ENCODE data around the gene ASB6.
"Not testable (repeated sequence)": the region's sequence is repeated elsewhere in the genome, so short reads cannot be mapped to it uniquely, and the experiment has no call there.

The ASB6 gene

DNA sequence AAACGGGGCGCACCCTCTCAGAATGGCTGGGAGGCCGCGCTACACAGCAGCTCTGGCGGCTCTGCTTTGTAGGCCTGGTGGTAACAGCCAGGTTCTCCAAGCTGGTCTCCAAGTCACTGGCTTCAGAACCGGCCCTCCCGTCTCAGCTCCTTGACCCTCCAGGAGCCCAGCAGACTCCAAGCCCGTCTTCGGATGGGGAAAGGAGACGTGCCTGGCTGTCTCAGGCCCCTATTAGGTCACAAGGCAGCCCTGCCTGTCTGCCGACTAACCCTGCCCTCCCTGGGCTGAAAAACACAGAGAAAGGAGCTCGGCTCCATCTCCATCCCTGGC is 2.2 kb downstream of the ASB6 start:
- H3K27ac ChIP-seq, result no peak overlapping the region
- H3K9me3 ChIP-seq (ENCODE audit: control insufficient read depth, low read length), result no peaks in the 10 kb centered on the region
- H3K4me2 ChIP-seq (ENCODE audit: low read length), result no peak overlapping the region
- no peak overlapping the region for H3K4me3 ChIP-seq (ENCODE audit: low read depth, low read length)
- no peak overlapping the region for H2AFZ ChIP-seq
- no peaks in the 10 kb centered on the region for H3K27me3 ChIP-seq (ENCODE audit: control insufficient read depth, insufficient read depth, low read length)
- H3K4me1 ChIP-seq, result no peaks in the 10 kb centered on the region
- H3K9ac ChIP-seq, result no peak overlapping the region
- no peaks in the 10 kb centered on the region for H3K36me3 ChIP-seq (ENCODE audit: control insufficient read depth, insufficient read depth, low read length)
- H3K79me2 ChIP-seq, result peaks cover 6% of the 10 kb centered on the region
- TF ChIP-seq, protein P1, sequence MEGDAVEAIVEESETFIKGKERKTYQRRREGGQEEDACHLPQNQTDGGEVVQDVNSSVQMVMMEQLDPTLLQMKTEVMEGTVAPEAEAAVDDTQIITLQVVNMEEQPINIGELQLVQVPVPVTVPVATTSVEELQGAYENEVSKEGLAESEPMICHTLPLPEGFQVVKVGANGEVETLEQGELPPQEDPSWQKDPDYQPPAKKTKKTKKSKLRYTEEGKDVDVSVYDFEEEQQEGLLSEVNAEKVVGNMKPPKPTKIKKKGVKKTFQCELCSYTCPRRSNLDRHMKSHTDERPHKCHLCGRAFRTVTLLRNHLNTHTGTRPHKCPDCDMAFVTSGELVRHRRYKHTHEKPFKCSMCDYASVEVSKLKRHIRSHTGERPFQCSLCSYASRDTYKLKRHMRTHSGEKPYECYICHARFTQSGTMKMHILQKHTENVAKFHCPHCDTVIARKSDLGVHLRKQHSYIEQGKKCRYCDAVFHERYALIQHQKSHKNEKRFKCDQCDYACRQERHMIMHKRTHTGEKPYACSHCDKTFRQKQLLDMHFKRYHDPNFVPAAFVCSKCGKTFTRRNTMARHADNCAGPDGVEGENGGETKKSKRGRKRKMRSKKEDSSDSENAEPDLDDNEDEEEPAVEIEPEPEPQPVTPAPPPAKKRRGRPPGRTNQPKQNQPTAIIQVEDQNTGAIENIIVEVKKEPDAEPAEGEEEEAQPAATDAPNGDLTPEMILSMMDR (IDR thresholded peaks at IDR 0.05), result no peak

DNA sequence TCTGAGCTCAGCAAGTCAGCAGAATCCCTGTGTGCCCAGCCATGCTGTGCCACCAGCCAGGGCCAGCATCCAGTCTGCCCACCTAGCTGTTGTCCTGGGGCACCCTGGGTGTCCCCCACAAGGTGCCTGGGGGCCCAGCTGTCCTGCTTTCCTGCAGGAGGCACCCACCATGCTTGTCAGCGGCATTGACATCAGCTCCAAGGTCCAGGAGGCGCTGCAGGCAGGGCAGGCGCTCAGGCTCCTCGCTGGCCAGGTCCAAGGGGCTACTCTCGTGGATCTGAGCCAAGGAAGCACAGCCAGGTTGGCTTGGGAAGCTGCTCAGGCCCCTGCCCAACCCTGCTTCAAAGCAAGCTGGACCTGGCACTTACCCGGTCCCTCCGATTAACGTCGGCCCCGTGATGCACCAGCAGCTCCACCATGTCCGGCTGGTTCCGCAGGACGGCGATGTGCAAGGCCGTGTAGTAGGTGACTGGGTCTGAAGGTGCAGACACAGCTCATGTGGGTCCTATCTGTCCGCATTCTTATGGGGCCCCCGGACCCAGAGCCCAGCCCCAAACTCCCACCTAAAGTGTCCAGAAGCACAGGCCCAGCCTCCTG is 2.8 kb downstream of the ASB6 start:
- Histone ChIP-seq H3K27me3 (ENCODE audit: control insufficient read depth, insufficient read depth, low read length) (no peaks in the 10 kb centered on the region), H3K9me3 (ENCODE audit: control insufficient read depth, low read length) (no peaks in the 10 kb centered on the region), H3K4me1 (no peaks in the 10 kb centered on the region), H3K4me2 (ENCODE audit: low read length) (no peak overlapping the region), H3K27ac (no peak overlapping the region), H3K36me3 (ENCODE audit: control insufficient read depth, insufficient read depth, low read length) (no peaks in the 10 kb centered on the region), H3K9ac (no peak overlapping the region), H3K79me2 (peaks cover 6% of the 10 kb centered on the region), H3K4me3 (ENCODE audit: low read depth, low read length) (no peak overlapping the region), H2AFZ (no peak overlapping the region)
- TF ChIP-seq, protein P1 (IDR thresholded peaks at IDR 0.05), result no peak

DNA sequence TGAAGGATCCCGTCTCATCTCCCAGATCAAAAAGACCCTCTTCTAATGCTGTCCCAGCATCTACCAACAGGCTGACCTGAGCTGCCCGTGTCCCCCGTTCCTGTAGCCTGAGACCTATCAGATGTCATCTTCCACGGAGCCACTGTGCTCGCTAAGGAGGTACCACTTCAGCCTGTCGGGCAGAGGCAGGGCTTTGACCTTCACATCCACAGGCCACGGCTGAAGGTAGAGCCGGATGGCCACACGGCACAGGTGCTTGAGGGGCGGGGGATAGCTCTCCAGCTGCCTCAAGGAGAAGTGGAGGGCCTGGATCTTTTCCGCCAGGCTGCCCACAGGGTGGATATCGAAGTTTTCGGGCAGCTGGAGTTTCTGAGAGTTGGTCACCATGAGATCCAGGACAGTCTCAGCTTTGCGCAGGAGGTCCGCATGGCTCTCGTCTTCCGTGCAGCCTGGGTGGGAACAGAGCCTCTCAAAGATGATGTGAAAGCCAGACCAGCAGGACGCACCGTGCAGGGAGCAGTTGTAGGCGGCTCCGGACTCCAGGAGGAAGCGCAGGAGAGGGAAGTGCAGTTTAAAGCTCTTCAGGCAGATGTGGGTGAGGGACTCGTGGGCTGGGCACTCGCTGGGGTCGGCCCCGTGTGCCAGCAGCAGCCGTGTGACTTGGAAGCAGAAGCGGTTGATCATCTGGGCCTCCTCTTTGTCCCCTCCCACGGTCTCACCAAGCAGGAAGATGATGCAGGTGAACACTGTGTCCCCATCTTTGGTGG is 4.1 kb downstream of the ASB6 start:
- Histone ChIP-seq H3K9ac (no peak overlapping the region), H3K4me1 (no peaks in the 10 kb centered on the region), H3K9me3 (ENCODE audit: control insufficient read depth, low read length) (no peaks in the 10 kb centered on the region), H3K27ac (no peak overlapping the region), H3K4me2 (ENCODE audit: low read length) (no peak overlapping the region), H2AFZ (no peak overlapping the region), H3K27me3 (ENCODE audit: control insufficient read depth, insufficient read depth, low read length) (no peaks in the 10 kb centered on the region), H3K36me3 (ENCODE audit: control insufficient read depth, insufficient read depth, low read length) (no peaks in the 10 kb centered on the region), H3K79me2 (peaks cover 6% of the 10 kb centered on the region), H3K4me3 (ENCODE audit: low read depth, low read length) (no peak overlapping the region)
- TF ChIP-seq, protein P1 (IDR thresholded peaks at IDR 0.05), result no peak

DNA sequence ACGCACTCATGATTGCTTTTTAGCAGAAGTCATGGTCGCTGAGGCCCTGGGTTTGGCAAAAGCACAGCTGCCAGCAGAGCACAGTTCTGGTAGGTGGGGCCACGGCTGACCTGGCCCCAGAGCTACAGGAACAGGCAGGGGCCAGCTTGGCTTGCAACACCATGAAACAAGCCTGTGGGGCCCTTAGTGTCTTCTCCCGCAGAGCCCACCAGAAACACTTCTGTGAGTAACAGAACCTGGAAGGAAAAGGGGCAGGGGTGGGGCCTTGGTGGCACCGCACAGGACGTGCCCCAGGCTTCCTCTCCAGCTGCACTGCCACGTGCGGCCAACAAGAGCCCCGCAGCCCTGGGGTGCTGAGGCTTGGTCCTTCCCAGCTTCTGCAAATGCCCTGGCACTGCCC is 4.8 kb downstream of the ASB6 start:
- H3K27me3 ChIP-seq (ENCODE audit: control insufficient read depth, insufficient read depth, low read length), result no peaks in the 10 kb centered on the region
- H3K79me2 ChIP-seq, result peaks cover 6% of the 10 kb centered on the region
- H3K36me3 ChIP-seq (ENCODE audit: control insufficient read depth, insufficient read depth, low read length), result no peaks in the 10 kb centered on the region
- no peak overlapping the region for H2AFZ ChIP-seq
- H3K27ac ChIP-seq, result no peak overlapping the region
- H3K4me3 ChIP-seq (ENCODE audit: low read depth, low read length), result no peak overlapping the region
- H3K4me2 ChIP-seq (ENCODE audit: low read length), result no peak overlapping the region
- no peak overlapping the region for H3K9ac ChIP-seq
- H3K9me3 ChIP-seq (ENCODE audit: control insufficient read depth, low read length), result no peaks in the 10 kb centered on the region
- H3K4me1 ChIP-seq, result no peaks in the 10 kb centered on the region
- TF ChIP-seq, protein P1 (IDR thresholded peaks at IDR 0.05), result no peak

DNA sequence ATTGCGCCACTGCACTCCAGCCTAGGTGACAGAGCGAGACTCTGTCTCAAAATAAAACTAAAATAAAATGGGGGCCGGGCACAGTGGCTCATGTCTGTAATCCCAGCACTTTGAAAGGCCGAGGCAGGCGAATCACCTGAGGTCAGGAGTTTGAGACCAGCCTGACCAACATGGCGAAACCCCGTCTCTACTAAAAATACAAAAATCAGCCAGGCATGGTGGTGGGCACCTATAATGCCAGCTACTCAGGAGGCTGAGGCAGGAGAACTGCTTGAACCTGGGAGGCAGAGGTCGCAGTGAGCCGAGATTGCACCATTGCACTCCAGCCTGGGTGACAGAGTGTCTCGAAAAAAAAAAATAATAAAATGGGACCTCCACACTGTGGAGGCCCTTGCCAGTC is 5.6 kb downstream of the ASB6 start:
- not testable (repeated sequence) for H3K27me3 ChIP-seq (ENCODE audit: control insufficient read depth, insufficient read depth, low read length); H3K4me3 ChIP-seq (ENCODE audit: low read depth, low read length); H3K9me3 ChIP-seq (ENCODE audit: control insufficient read depth, low read length); H3K4me2 ChIP-seq (ENCODE audit: low read length); H3K79me2 ChIP-seq; H2AFZ ChIP-seq; H3K36me3 ChIP-seq (ENCODE audit: control insufficient read depth, insufficient read depth, low read length); H3K27ac ChIP-seq; H3K4me1 ChIP-seq; H3K9ac ChIP-seq

Measured in parathyroid adenoma (tissue), 2 donors.